OCI-LY1 (cell line): Measurements from ENCODE around the gene PLA2G2F.

Experiments
- CTCF ChIP-seq: fragments of 200-600 bp; sonication (generic), shearing (Covaris generic); IDR thresholded peaks from 2 replicates; pipeline ENCODE4 v1.5.1; 2017; ENCODE audit warnings: mild to moderate bottlenecking, antibody characterized with exemption, low read length, moderate library complexity, mixed read lengths
- EZH2 ChIP-seq: fragments of 200-600 bp; sonication (generic), shearing (Covaris generic); IDR thresholded peaks from 2 replicates; pipeline ENCODE4 v1.8.0; 2017; ENCODE audit warnings: borderline replicate concordance, mixed run types, mild to moderate bottlenecking, antibody characterized with exemption, low read length, moderate library complexity, mixed read lengths

DNA sequence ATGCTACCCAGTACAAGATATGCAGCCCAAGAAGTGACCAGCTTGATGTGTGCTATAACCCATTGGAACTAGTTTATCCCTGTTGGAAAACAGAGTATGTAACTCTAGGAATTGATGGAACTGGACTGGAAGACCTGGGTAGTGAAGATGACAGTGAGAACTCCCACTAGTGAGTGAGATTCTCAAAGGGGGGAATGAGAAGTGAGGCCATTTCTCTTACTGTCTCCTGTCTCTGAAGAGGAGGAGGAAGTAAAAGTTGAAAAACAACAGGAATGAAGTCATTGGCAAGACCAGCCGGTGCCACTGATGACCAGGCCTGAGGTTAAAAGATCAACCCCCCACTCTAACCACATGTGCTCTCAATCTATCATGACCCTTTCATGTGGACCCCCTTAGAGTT is 20.9 kb downstream of the PLA2G2F start:
- no peak for TF ChIP-seq CTCF
- no peak for TF ChIP-seq EZH2
